CD1c-positive myeloid dendritic cell (primary cell): ENCODE measurements around the gene KIF6.
"Not testable (repeated sequence)": the region's sequence is repeated elsewhere in the genome, so short reads cannot be mapped to it uniquely, and the experiment has no call there.

Source experiments
- DNase-seq: peaks from one replicate; pipeline ENCODE4 v3.0.0-alpha.2; 2016; ENCODE audit errors: extremely low spot score

KIF6 gene

GRCh38 chr6:39714802-39715201 is 10.4 kb downstream of the KIF6 start:
- DNase-seq = no peak

DNA sequence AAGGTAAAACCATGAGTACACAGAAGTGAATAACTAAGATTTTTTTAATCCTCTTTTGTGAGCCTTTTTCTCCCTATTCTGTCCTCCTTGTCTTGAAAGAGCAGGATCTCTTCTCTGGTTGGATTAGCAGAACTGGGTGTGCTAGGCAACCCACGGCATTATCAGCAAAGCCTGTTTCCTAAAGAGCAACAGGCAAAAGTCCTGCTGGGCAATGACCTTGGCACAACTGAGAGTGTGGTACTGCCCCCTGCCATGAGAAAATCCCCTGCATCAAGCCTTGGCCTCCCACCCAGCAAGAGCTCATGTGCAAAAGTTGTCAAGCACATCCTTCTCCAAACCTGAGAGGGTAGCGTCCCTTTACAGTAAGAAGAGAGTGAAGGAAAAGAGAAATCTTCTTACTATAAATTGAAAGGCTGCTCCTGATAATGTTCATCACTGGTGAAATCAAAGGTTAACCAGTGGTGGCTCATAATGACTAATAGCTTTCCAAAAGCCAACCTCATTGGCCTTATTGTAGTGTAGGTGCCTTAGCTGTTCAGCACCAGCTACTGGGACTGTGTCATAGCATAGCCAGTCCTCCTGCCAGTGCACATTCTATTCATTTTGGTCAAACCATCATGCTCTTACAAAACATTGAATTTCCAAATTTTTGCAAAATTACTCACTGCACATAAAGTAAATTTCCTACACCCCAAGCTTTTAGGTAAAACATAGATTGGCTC is 17.1 kb downstream of the KIF6 start:
- DNase-seq = no peak

DNA sequence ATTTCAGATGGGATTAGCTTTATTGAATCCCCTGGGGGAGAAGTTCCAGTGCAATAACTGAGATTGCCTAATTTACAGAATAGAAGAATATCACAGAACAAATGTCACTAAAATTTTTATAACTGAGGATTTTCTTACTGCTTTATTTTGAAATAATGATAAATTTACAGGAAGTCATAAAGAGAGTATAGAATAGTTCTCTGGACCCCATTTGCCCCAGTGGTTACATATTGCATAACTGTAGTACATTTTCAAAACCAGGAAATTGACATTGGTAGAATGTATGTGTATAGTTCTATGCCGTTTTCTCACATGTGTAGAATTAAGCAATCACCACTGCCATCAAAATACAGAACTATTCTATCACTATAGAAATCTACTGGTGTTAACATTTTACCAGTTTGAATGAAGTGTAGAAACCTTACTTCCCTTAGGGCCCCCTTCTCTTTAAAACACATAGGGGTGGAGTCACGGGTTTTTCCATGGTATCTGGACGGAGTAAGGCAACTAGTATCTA is 18.3 kb downstream of the KIF6 start:
- DNase-seq = no peak

- DNase-seq = no peak
Measured at GRCh38 chr6:39702265-39702664, 22.9 kb downstream of the KIF6 start.

DNA sequence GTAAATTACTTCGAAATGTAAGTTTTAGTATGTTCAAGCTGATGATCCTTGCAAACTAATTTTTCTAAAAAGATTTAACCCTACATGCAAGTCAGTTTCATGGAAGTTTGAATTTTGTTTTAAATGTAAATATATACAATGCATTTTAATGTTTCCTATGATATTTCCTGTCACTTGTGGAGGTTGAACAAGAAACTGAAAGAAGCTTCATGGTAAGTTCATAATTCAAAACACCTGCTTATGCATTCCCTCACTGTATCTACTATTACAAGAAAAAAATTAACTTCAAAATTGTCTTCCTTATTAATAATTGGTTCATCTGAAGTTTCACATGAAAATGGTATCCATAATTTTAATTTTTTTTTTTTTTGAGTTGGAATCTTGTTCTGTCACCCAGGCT is 24.8 kb downstream of the KIF6 start:
- DNase-seq = no peak

DNA sequence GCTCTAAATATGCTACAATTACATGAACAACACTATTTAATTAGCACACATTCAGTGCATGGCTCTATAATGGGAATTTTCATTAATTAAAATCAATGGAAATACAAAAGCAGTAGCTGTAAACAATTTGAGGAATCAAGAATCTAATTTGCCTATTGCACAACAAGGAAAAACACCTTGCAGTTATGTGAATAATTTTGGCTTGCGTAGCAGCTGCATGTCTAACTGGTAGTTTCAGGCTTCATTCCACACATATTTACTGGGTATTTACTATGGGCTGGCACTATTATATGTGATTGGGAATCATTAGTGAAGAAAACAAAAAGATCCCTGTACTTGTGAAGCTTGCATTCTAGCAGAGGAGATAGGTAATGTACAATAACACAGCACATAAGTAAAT is 26.4 kb downstream of the KIF6 start:
- DNase-seq = no peak

GRCh38 chr6:39696986-39697788 is 28.0 kb downstream of the KIF6 start:
- no peak for DNase-seq

- no peak for DNase-seq
Measured at GRCh38 chr6:39695447-39695846, 29.8 kb downstream of the KIF6 start.

DNA sequence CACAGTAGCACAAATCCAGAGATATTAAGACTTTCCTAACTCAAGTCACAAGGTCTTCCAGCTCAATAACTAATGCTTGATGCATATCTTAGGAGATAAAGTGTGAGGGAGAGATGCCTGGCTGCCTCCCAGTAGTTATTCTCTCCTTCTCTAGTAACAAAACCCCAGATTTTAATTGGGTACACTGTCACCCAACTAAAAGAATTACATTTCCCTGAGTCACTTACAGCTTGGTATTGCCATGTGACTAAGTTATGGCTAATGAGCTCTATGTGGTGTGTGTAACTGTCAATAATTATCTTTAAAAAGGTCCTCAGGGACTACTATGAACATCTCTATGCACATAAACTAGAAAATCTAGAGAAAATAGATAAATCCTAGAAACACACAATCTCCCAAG is 32.0 kb downstream of the KIF6 start:
- no peak for DNase-seq

- DNase-seq = no peak
Measured at GRCh38 chr6:39688494-39688893, 36.7 kb downstream of the KIF6 start.

- DNase-seq = no peak
Measured at GRCh38 chr6:39686976-39687375, 38.2 kb downstream of the KIF6 start.

GRCh38 chr6:39685938-39686337 is 39.3 kb downstream of the KIF6 start:
- no peak for DNase-seq

GRCh38 chr6:39685489-39685826 is 39.8 kb downstream of the KIF6 start:
- DNase-seq = no peak

GRCh38 chr6:39684790-39685488 is 40.3 kb downstream of the KIF6 start:
- DNase-seq = no peak

DNA sequence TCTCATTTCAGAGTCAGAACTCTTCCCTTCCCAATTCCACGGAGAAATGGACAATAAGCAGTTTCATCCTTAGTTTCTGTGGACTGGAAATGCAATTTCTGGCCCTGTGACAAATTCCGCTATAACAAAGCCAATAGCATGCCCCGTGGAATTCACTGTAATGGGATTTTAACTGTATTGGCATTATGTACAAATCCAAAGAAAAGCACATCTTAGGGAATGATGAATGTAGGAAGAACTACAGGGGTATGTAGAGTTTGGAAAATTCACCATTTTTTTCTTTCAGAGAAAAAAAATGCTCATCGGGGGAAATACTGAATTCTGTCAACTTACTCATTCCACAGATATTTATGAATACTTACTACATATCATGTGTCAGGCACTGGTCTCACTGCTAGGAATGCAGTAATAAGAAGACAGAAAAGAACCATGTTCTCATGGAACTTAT is 43.5 kb downstream of the KIF6 start:
- no peak for DNase-seq

DNA sequence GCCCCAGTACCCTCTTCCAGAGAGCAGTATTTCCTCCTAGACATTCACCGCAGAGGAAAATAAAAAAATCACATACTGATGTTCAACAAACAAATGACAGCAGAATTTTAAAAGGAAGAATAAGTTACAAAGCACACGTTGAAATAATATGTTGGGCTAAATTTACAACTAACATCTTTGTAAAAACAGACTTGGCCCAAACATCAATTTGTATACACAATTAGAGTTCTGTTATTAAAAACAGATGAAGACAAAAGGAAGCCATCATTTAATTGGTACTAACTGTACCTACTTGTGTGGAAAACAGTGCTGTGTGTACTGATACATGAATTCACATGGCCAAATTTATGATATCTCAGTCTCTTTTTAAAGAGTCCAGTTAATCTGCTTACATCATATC is 46.3 kb downstream of the KIF6 start:
- no peak for DNase-seq

- DNase-seq = not testable (repeated sequence)
Measured at GRCh38 chr6:39677318-39677717, 47.9 kb downstream of the KIF6 start.

GRCh38 chr6:39670519-39670918 is 54.7 kb downstream of the KIF6 start:
- DNase-seq = no peak

- no peak for DNase-seq
Measured at GRCh38 chr6:39669973-39670342, 55.2 kb downstream of the KIF6 start.

- DNase-seq = no peak
Measured at GRCh38 chr6:39669207-39669972, 55.8 kb downstream of the KIF6 start.

DNA sequence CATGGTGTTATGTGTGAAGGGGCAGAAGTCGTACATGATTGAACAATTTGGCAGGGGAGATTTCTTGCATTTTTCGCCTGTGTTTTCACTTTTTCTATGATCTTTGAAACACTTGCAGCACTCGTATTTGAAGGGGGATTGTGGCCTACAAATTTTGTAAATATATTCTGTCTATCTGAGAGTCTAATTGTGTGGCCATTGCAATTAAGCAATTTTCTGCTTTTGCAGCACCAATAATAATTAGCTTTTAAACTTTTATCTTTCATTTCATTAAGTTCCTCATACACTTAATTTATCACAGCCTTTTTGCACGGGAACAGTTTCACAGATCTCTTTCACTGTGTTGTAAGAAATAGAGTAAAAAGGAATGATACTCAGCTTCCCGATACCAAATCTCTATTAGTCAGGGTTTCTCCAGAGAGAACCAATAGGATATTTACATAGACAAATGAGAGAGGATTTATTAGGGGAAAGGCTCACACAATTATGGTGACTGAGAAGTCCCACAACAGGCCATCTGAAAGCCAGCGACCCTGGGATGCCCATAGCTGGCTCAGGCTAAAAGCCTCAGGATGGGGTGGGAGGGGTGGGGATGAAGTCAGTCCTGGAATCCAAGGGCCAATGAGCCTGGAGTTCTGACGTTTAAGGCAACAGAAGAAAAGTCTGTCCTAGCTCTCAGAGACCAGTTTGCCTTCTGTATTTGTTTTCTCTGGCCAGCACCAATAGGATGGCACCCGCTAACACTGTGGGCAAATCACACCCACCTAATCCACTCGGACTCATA is 58.3 kb downstream of the KIF6 start:
- DNase-seq = no peak
